ENCODE data around the gene DCAF17. TPM values are rescaled to one million over a fixed set of nuclear protein-coding genes. Genes with fewer than 3 reads are reported as not detected.

Gene DCAF17
- total RNA-seq, 2 donors from 2014 or later: 22.7 to 31.7 TPM

GRCh38 chr2:171469176-171469575 is 35.1 kb downstream of the DCAF17 start:
- Histone ChIP-seq H3K27ac (ENCODE audit: low read depth, low read length) (no peak overlapping the region), H3K27me3 (ENCODE audit: control insufficient read depth, insufficient read depth, low read length, poor library complexity, severe bottlenecking) (no peaks in the 10 kb centered on the region), H3K9me3 (ENCODE audit: control insufficient read depth, low read length) (no peaks in the 10 kb centered on the region), H3K4me3 (ENCODE audit: low read length) (no peak overlapping the region), H3K9ac (ENCODE audit: extremely low read depth, low read length, poor library complexity, severe bottlenecking) (no peak overlapping the region), H3K36me3 (ENCODE audit: control insufficient read depth, insufficient read depth, low read length) (peaks cover 28% of the 10 kb centered on the region), H3K4me1 (ENCODE audit: control insufficient read depth, insufficient read depth, low read length) (no peaks in the 10 kb centered on the region)
- TF ChIP-seq CTCF (conservative IDR thresholded peaks at IDR 0.05): no peak
- 93% methylated on average over 4 of the region's 4 CpGs; no CpG with 5 or more reads in 1 of the 2 experiments for WGBS, 2 experiments (ENCODE audit: insufficient coverage in 1 of 2, insufficient read length in 1 of 2)
- DNase-seq: no peak
- H3K36me3 Mint-ChIP-seq (ENCODE audit: low read depth): peaks cover 45% of the 10 kb centered on the region
- no peak overlapping the region for H3K27ac Mint-ChIP-seq
- no peak overlapping the region for H3K4me3 Mint-ChIP-seq
- H3K4me1 Mint-ChIP-seq: peaks cover 3% of the 10 kb centered on the region
- H3K9me3 Mint-ChIP-seq: no peaks in the 10 kb centered on the region
- H3K27me3 Mint-ChIP-seq (ENCODE audit: insufficient read depth): no peaks in the 10 kb centered on the region

- Mint-ChIP-seq H3K36me3 (ENCODE audit: low read depth) (peaks cover 45% of the 10 kb centered on the region), H3K4me3 (no peak overlapping the region), H3K27ac (no peak overlapping the region), H3K4me1 (no peaks in the 10 kb centered on the region), H3K27me3 (ENCODE audit: insufficient read depth) (no peaks in the 10 kb centered on the region), H3K9me3 (no peaks in the 10 kb centered on the region)
- Histone ChIP-seq H3K27me3 (ENCODE audit: control insufficient read depth, insufficient read depth, low read length, poor library complexity, severe bottlenecking) (no peaks in the 10 kb centered on the region), H3K36me3 (ENCODE audit: control insufficient read depth, insufficient read depth, low read length) (peaks cover 36% of the 10 kb centered on the region), H3K4me1 (ENCODE audit: control insufficient read depth, insufficient read depth, low read length) (no peaks in the 10 kb centered on the region), H3K9ac (ENCODE audit: extremely low read depth, low read length, poor library complexity, severe bottlenecking) (no peak overlapping the region), H3K9me3 (ENCODE audit: control insufficient read depth, low read length) (no peaks in the 10 kb centered on the region), H3K4me3 (ENCODE audit: low read length) (no peak overlapping the region), H3K27ac (ENCODE audit: low read depth, low read length) (no peak overlapping the region)
- no peak for DNase-seq
- 84 to 85% methylated on average over 5 of the region's 5 CpGs for WGBS, 2 experiments (ENCODE audit: insufficient coverage in 1 of 2, insufficient read length in 1 of 2)
- TF ChIP-seq CTCF (conservative IDR thresholded peaks at IDR 0.05): no peak
Measured at GRCh38 chr2:171470129-171470528, 36.1 kb downstream of the DCAF17 start.

GRCh38 chr2:171475979-171476378 is 42.0 kb downstream of the DCAF17 start:
- H3K27me3 Mint-ChIP-seq (ENCODE audit: insufficient read depth): no peaks in the 10 kb centered on the region
- TF ChIP-seq CTCF (conservative IDR thresholded peaks at IDR 0.05): no peak
- H3K27ac Mint-ChIP-seq: no peak overlapping the region
- no peak for DNase-seq
- Histone ChIP-seq H3K27me3 (ENCODE audit: control insufficient read depth, insufficient read depth, low read length, poor library complexity, severe bottlenecking) (no peaks in the 10 kb centered on the region), H3K27ac (ENCODE audit: low read depth, low read length) (no peak overlapping the region), H3K4me3 (ENCODE audit: low read length) (no peak overlapping the region), H3K36me3 (ENCODE audit: control insufficient read depth, insufficient read depth, low read length) (peaks cover 32% of the 10 kb centered on the region), H3K9me3 (ENCODE audit: control insufficient read depth, low read length) (no peaks in the 10 kb centered on the region), H3K9ac (ENCODE audit: extremely low read depth, low read length, poor library complexity, severe bottlenecking) (no peak overlapping the region), H3K4me1 (ENCODE audit: control insufficient read depth, insufficient read depth, low read length) (peaks cover 4% of the 10 kb centered on the region)
- peaks cover 20% of the 10 kb centered on the region for H3K36me3 Mint-ChIP-seq (ENCODE audit: low read depth)
- no peak overlapping the region for H3K4me3 Mint-ChIP-seq
- H3K9me3 Mint-ChIP-seq: no peaks in the 10 kb centered on the region
- WGBS, 2 experiments (ENCODE audit: insufficient coverage in 1 of 2, insufficient read length in 1 of 2): 100% methylated on average over 1 of the region's 1 CpG; no CpG with 5 or more reads in 1 of the 2 experiments
- no peaks in the 10 kb centered on the region for H3K4me1 Mint-ChIP-seq

Measured in endodermal cell (in vitro differentiated cells).